Heart left ventricle (tissue), 16 donors: ENCODE measurements around the gene DHRS4L2. TPM values are rescaled to one million over a fixed set of nuclear protein-coding genes. Genes with fewer than 3 reads are reported as not detected.
A peak's percentile ranks its signal among the peaks of the same experiment; 100 is the strongest.

Source experiments
- ATAC-seq, 4 donors: fragments of 200-7000 bp; cut with Tn5 transposase; one replicate each; pipeline ENCODE4 v1.9.1; 2020 to 2022; ENCODE audit warnings: moderate library complexity in 4 of 4, mild to moderate bottlenecking in 3 of 4, moderate number of reproducible peaks in 1 of 4
- DNase-seq, 5 donors: peaks; one replicate each; pipeline ENCODE4 v3.0.0-alpha.2; 2020
- H3K27ac ChIP-seq, 12 donors: fragments of 200-600 bp; sonication (generic) in 4 of 12; one replicate each; pipeline versions ENCODE4 v1.5.0 to v1.8.0; 2016 to 2022; ENCODE audit warnings: mild to moderate bottlenecking in 2 of 12
- H3K27me3 ChIP-seq, 9 donors: fragments of 200-600 bp; sonication (generic) in 2 of 9; one replicate each; pipeline versions ENCODE4 v1.5.1 to v1.8.0; 2016 to 2022; ENCODE audit warnings: mild to moderate bottlenecking in 3 of 9
- H3K36me3 ChIP-seq, 9 donors: fragments of 200-600 bp; sonication (generic) in 2 of 9; one replicate each; pipeline versions ENCODE4 v1.5.0 to v1.8.0; 2018 to 2022; ENCODE audit warnings: mild to moderate bottlenecking in 2 of 9
- H3K4me1 ChIP-seq, 12 donors: fragments of 200-600 bp; sonication (generic) in 4 of 12; one replicate each; pipeline versions ENCODE4 v1.5.0 to v1.8.0; 2016 to 2022; ENCODE audit warnings: mild to moderate bottlenecking in 3 of 12
- H3K4me3 ChIP-seq, 12 donors: fragments of 200-600 bp; sonication (generic) in 4 of 12; one replicate each; pipeline versions ENCODE4 v1.5.0 to v1.8.0; 2017 to 2022; ENCODE audit warnings: mild to moderate bottlenecking in 9 of 12, moderate library complexity in 4 of 12
- H3K9me3 ChIP-seq, 12 donors: fragments of 200-600 bp; sonication (generic) in 4 of 12; one replicate each; pipeline versions ENCODE4 v1.5.0 to v1.8.0; 2016 to 2022; ENCODE audit warnings: mild to moderate bottlenecking in 1 of 12
- CTCF ChIP-seq, 12 donors: fragments of 200-600 bp; sonication (generic) in 4 of 12; IDR thresholded peaks; one replicate each; pipeline versions ENCODE4 v1.5.0 to v1.8.0; 2018 to 2022; ENCODE audit warnings: antibody characterized with exemption in 12 of 12, mild to moderate bottlenecking in 5 of 12
- POLR2A ChIP-seq, 2 donors: fragments of 450-650 bp; IDR thresholded peaks; one replicate each; pipeline ENCODE4 v1.6.1; 2017; ENCODE audit warnings: antibody characterized with exemption in 2 of 2, mild to moderate bottlenecking in 2 of 2, moderate library complexity in 2 of 2
- WGBS, 4 donors: extraction: QIAGEN DNeasy Blood & Tissue Kit in 2 of 4; methylation state at CpG; one replicate each; pipeline versions ENCODE4 v1.1.5 to v1.1.7; 2013 to 2018; 5-methylcytosine and 5-hydroxymethylcytosine counted together
- intact Hi-C, 10 donors: fragments of 100-400 bp; cut with DNase I; formaldehyde crosslinking; loops; one replicate each; pipeline versions ENCODE4 v1.11.1 to v1.14.2; 2022
- polyA plus RNA-seq, 2 donors: library from polyadenylated mRNA; stranded (reverse); fragments of 200-250 nt; gene quantifications; one replicate each; pipeline ENCODE4 v1.2.3, GENCODE V29; 2013
- total RNA-seq, 9 donors: library from RNA; depleted of rRNA in 2 of 9; stranded (reverse); fragments of >200 nt in 2 of 9; fragmentation: NEBNext Ultra II Directional in 3 of 9; extraction: Animal tissue kit (Norgen Biotek cat#: 25700) in 3 of 9; gene quantifications; one replicate each; pipeline versions ENCODE4 v1.1.0 to v1.2.4, GENCODE V29; 2016 to 2023
- donor health status: ischemic (EF 13 %, LVEDD 7.1; RV severe dilation, severe dysfunction).
- donor health status: healthy with polysubstance abuse.
- donor health status: DM: no; HTN: yes; CAD: no.
- donor health status: DM: no; HTN: no; CAD: no.
- donor health status: ischemic (EF 25% LVEDD 6.9; RV normal size, moderate dysfunction).
- donor health status: ischemic (EF 25% LVEDD 5.7; RV mildly dilated, moderate dysfunction).
- donor health status: healthy.
- donor health status: DM: yes; HTN: yes; CAD: no.
- donor health status: ischemic (EF 35%, LVEDD 5.7; RV mildly dilated, moderate dysfunction).
- donor health status: nonischemic (EF 11% LVEDD 7.7; RV severe dilation, severe dysfunction).
- donor health status: DM: yes; HTN: yes; CAD: no.
- donor health status: PGD.
- donor health status: ischemic (EF 29% LVEDD 5.4; RV normal size, mild dysfunction).
- donor health status: nonischemic (EF 23%, LVEDD 6.1; RV moderate dilation, normal function).

Gene DHRS4L2
- total and polyA plus RNA-seq, 11 donors = 17.9 to 65.9 (median 27.5) TPM

DNA sequence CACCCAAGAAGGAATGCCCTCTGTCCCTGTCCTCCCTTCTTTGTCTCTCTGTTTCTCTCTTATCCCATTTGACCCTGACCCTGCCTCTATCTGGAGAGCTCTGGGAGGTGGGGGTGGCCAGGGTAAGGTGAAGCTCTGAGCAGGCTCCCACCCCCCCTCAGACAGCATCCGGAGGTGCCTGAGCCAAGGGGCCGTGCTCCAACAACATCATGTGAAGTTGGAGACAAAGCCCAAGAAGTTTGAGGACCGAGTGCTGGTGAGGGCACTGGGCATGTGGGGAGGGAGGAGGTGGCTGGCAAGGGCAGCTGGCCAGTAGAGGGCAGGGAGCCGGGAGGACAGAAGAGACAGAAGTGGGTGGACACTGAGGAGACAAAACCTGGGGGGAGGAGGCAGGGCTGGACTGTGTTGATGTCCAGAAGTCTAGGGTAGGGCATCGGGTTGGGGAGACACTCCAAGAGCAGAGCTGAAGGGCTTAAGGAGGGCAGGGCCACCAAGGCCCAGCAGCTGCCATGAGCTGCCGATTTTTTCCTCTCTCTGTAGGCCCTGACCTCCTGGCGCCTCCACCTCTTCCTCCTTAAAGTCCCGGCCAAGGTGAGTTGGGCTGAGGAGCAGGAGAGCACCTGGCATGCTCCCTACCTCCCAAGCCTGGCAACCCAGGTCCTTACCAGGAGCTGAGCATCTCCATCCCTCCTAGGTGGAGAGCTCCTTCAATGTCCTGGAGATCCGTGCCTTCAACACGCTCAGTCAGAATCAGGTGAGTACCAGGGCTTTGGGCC, 65.0 kb downstream of the DHRS4L2 start:
- Histone ChIP-seq H3K4me3 (no peak overlapping the region), H3K9me3 (no peaks in the 10 kb centered on the region), H3K4me1 (peaks cover 0 to 18% (median 9%) of the 10 kb centered on the region in 12 donors), H3K27me3 (peaks cover 0 to 6% (median 0%) of the 10 kb centered on the region in 9 donors), H3K36me3 (no peaks in the 10 kb centered on the region), H3K27ac (no peak overlapping the region)
- intact Hi-C loops = no loop called here
- ATAC-seq = no peak
- no peak for TF ChIP-seq POLR2A (IDR thresholded peaks at IDR 0.05)
- no peak for TF ChIP-seq CTCF (IDR thresholded peaks at IDR 0.05)
- 74 to 79% (median 77%) methylated on average over 10 of the region's 10 CpGs for WGBS, 4 donors
- peak in 1 of 5 donors; percentile 10 for DNase-seq

- Histone ChIP-seq H3K4me3 (no peak overlapping the region), H3K27ac (no peak overlapping the region), H3K36me3 (no peaks in the 10 kb centered on the region), H3K9me3 (no peaks in the 10 kb centered on the region), H3K4me1 (peaks cover 0 to 18% (median 9%) of the 10 kb centered on the region in 12 donors), H3K27me3 (peaks cover 0 to 6% (median 0%) of the 10 kb centered on the region in 9 donors)
- TF ChIP-seq POLR2A (IDR thresholded peaks at IDR 0.05) = no peak
- 84 to 93% (median 87%) methylated on average over 4 to 6 of the region's 6 CpGs for WGBS, 4 donors
- peak in 1 of 5 donors; percentile 4 for DNase-seq
- no peak for ATAC-seq
- intact Hi-C loops = no loop called here
Measured at GRCh38 chr14:24054324-24054641, 65.6 kb downstream of the DHRS4L2 start.

- intact Hi-C loops = loop anchor here in 8 of 10 donors (5.0 kb wide), 4 partner anchors 38 to 243 kb away; partner anchors contain the start of genes PCK2 (in 5 of the 8), DHRS1 (in 1 of the 8), IRF9 (in 1 of the 8) and NOP9 (in 1 of the 8)
- Histone ChIP-seq H3K36me3 (no peaks in the 10 kb centered on the region), H3K9me3 (no peaks in the 10 kb centered on the region), H3K27ac (no peak overlapping the region), H3K4me1 (peaks cover 0 to 18% (median 9%) of the 10 kb centered on the region in 12 donors), H3K4me3 (no peak overlapping the region), H3K27me3 (peaks cover 0 to 6% (median 0%) of the 10 kb centered on the region in 9 donors)
- TF ChIP-seq CTCF (IDR thresholded peaks at IDR 0.05) (no peak), POLR2A (IDR thresholded peaks at IDR 0.05) (no peak)
- 91 to 93% (median 92%) methylated on average over 9 of the region's 9 CpGs for WGBS, 4 donors
- peak in 1 of 5 donors; percentile 8 for DNase-seq
- no peak for ATAC-seq
Measured at GRCh38 chr14:24054646-24055045, 65.9 kb downstream of the DHRS4L2 start.

Other genes with a start within 250 kb of the DHRS4L2 start
- gene DHRS4, start 35.2 kb upstream of the DHRS4L2 start, total RNA-seq = 10 to 100 TPM; 20.3 to 48.5 (median 30.3) TPM
- gene DHRS4, start 35.2 kb upstream of the DHRS4L2 start, polyA plus RNA-seq = 10 to 100 TPM; 36.2 to 76.3 TPM
- gene CARMIL3, start 63.1 kb downstream of the DHRS4L2 start, total RNA-seq = under 1 TPM in 6 of 9 donors, not detected in 3; 0.05 to 0.38 (median 0.17) TPM
- under 1 TPM; 0.08 to 0.15 TPM for gene CARMIL3, start 63.1 kb downstream of the DHRS4L2 start, polyA plus RNA-seq
- under 1 TPM in 3 of 9 donors, not detected in 6; 0.23 to 0.52 (median 0.25) TPM for gene CPNE6, start 82.6 kb downstream of the DHRS4L2 start, total RNA-seq
- gene CPNE6, start 82.6 kb downstream of the DHRS4L2 start, polyA plus RNA-seq = not detected
- 10 to 100 TPM in 2 of 9 donors, 1 to 10 TPM in 7; 2.1 to 14.6 (median 3.9) TPM for gene PCK2, start 105.4 kb downstream of the DHRS4L2 start, total RNA-seq
- gene PCK2, start 105.4 kb downstream of the DHRS4L2 start, polyA plus RNA-seq = 1 to 10 TPM; 1.5 to 5.4 TPM
- gene DCAF11, start 125.8 kb downstream of the DHRS4L2 start, total RNA-seq = 100 to 1,000 TPM in 2 of 9 donors, 10 to 100 TPM in 7; 55.1 to 117 (median 75.0) TPM
- gene DCAF11, start 125.8 kb downstream of the DHRS4L2 start, polyA plus RNA-seq = 100 to 1,000 TPM in 1 of 2 donors, 10 to 100 TPM in 1; 25.3 to 111 TPM
- gene NRL, start 126.0 kb downstream of the DHRS4L2 start, total RNA-seq = 1 to 10 TPM; 1.3 to 2.9 (median 2.1) TPM
- 1 to 10 TPM; 2.1 to 3.0 TPM for gene NRL, start 126.0 kb downstream of the DHRS4L2 start, polyA plus RNA-seq
- gene FITM1, start 141.7 kb downstream of the DHRS4L2 start, total RNA-seq = 100 to 1,000 TPM in 5 of 9 donors, 10 to 100 TPM in 4; 58.5 to 247 (median 107) TPM
- 100 to 1,000 TPM in 1 of 2 donors, 10 to 100 TPM in 1; 43.3 to 276 TPM for gene FITM1, start 141.7 kb downstream of the DHRS4L2 start, polyA plus RNA-seq
- gene PSME1, start 147.3 kb downstream of the DHRS4L2 start, total RNA-seq = 100 to 1,000 TPM in 6 of 9 donors, 10 to 100 TPM in 3; 87.3 to 331 (median 110) TPM
- gene PSME1, start 147.3 kb downstream of the DHRS4L2 start, polyA plus RNA-seq = 100 to 1,000 TPM; 125 to 164 TPM
- gene EMC9, start 152.7 kb downstream of the DHRS4L2 start, total RNA-seq = 10 to 100 TPM in 8 of 9 donors, 1 to 10 TPM in 1; 9.6 to 18.7 (median 13.8) TPM
- 10 to 100 TPM; 20.1 to 30.6 TPM for gene EMC9, start 152.7 kb downstream of the DHRS4L2 start, polyA plus RNA-seq
- gene PSME2, start 157.7 kb downstream of the DHRS4L2 start, total RNA-seq = 100 to 1,000 TPM in 3 of 9 donors, 10 to 100 TPM in 6; 51.4 to 360 (median 80.8) TPM
- gene PSME2, start 157.7 kb downstream of the DHRS4L2 start, polyA plus RNA-seq = 100 to 1,000 TPM in 1 of 2 donors, 10 to 100 TPM in 1; 90.4 to 222 TPM
- gene RNF31, start 158.6 kb downstream of the DHRS4L2 start, total RNA-seq = 10 to 100 TPM; 31.6 to 54.2 (median 36.6) TPM
- 10 to 100 TPM; 36.4 to 38.3 TPM for gene RNF31, start 158.6 kb downstream of the DHRS4L2 start, polyA plus RNA-seq
- gene IRF9, start 172.3 kb downstream of the DHRS4L2 start, total RNA-seq = 100 to 1,000 TPM in 1 of 9 donors, 10 to 100 TPM in 8; 23.4 to 169 (median 29.8) TPM
- gene IRF9, start 172.3 kb downstream of the DHRS4L2 start, polyA plus RNA-seq = 10 to 100 TPM; 26.6 to 30.4 TPM
- 10 to 100 TPM in 2 of 9 donors, 1 to 10 TPM in 6, under 1 TPM in 1; 0.32 to 25.3 (median 4.4) TPM for gene REC8, start 183.2 kb downstream of the DHRS4L2 start, total RNA-seq
- gene REC8, start 183.2 kb downstream of the DHRS4L2 start, polyA plus RNA-seq = 1 to 10 TPM; 2.2 to 4.8 TPM
- gene IPO4, start 199.9 kb downstream of the DHRS4L2 start, total RNA-seq = 10 to 100 TPM in 8 of 9 donors, 1 to 10 TPM in 1; 9.1 to 25.6 (median 17.2) TPM
- 10 to 100 TPM in 1 of 2 donors, 1 to 10 TPM in 1; 1.8 to 40.0 TPM for gene IPO4, start 199.9 kb downstream of the DHRS4L2 start, polyA plus RNA-seq
- 10 to 100 TPM; 15.4 to 32.3 (median 26.3) TPM for gene TM9SF1, start 206.5 kb downstream of the DHRS4L2 start, total RNA-seq
- gene TM9SF1, start 206.5 kb downstream of the DHRS4L2 start, polyA plus RNA-seq = 10 to 100 TPM in 1 of 2 donors, 1 to 10 TPM in 1; 6.1 to 52.8 TPM
- gene TSSK4, start 216.8 kb downstream of the DHRS4L2 start, total RNA-seq = under 1 TPM in 1 of 9 donors, not detected in 8; 0.19 TPM
- under 1 TPM in 1 of 2 donors, not detected in 1; 0.23 TPM for gene TSSK4, start 216.8 kb downstream of the DHRS4L2 start, polyA plus RNA-seq
- gene CHMP4A, start 224.6 kb downstream of the DHRS4L2 start, total RNA-seq = 10 to 100 TPM; 20.2 to 42.3 (median 34.5) TPM
- 10 to 100 TPM; 32.1 to 72.8 TPM for gene CHMP4A, start 224.6 kb downstream of the DHRS4L2 start, polyA plus RNA-seq
- 10 to 100 TPM; 12.8 to 22.6 (median 15.5) TPM for gene MDP1, start 227.1 kb downstream of the DHRS4L2 start, total RNA-seq
- 10 to 100 TPM; 20.8 to 26.5 TPM for gene MDP1, start 227.1 kb downstream of the DHRS4L2 start, polyA plus RNA-seq
- gene NEDD8, start 243.4 kb downstream of the DHRS4L2 start, total RNA-seq = 100 to 1,000 TPM; 174 to 217 (median 197) TPM
- gene NEDD8, start 243.4 kb downstream of the DHRS4L2 start, polyA plus RNA-seq = 100 to 1,000 TPM; 276 to 287 TPM
- gene GMPR2, start 244.0 kb downstream of the DHRS4L2 start, total RNA-seq = 10 to 100 TPM; 23.9 to 55.9 (median 32.8) TPM
- 10 to 100 TPM; 26.6 to 28.1 TPM for gene GMPR2, start 244.0 kb downstream of the DHRS4L2 start, polyA plus RNA-seq